PC-9 (cell line): ENCODE measurements around the gene MAFB. TPM values are rescaled to one million over a fixed set of nuclear protein-coding genes. Genes with fewer than 3 reads are reported as not detected.

ENCODE experiments used
- BruUV-seq: library from RNA; stranded (reverse); fragments of 400-500 nt; replicated peaks from 2 replicates; lab custom pipeline; 2021; lab: Mats Ljungman, UMichigan
- CTCF ChIA-PET: fragments of 300-600 bp; sonication (Branson Sonifier 250); formaldehyde crosslinking; loops from one replicate; lab custom pipeline; 2022; ENCODE audit warnings: antibody characterized with exemption; lab: Charles Lee
- POLR2A ChIA-PET: fragments of 300-600 bp; sonication (Branson Sonifier 250); formaldehyde crosslinking; loops from one replicate; lab custom pipeline; 2022; ENCODE audit warnings: antibody characterized with exemption; ENCODE audit not compliant: unreplicated experiment; lab: Charles Lee
- DNase-seq, 2 experiments: peaks; one replicate each; pipeline versions ENCODE4 v3.0.0 to v3.0.0-alpha.2; 2015 to 2022; ENCODE audit warnings: mixed read lengths in 1 of 2
- H2AFZ ChIP-seq: fragments of 200-600 bp; sonication (generic); 2 replicates; pipeline ENCODE4 v1.8.1; 2017; ENCODE audit warnings: antibody characterized with exemption
- H3F3A ChIP-seq: fragments of 200-600 bp; sonication (generic); 2 replicates; pipeline ENCODE4 v1.8.1; 2017; ENCODE audit warnings: antibody characterized with exemption, mild to moderate bottlenecking, low read depth; ENCODE audit not compliant: insufficient read depth
- H3K27ac ChIP-seq: fragments of 200-600 bp; sonication (generic); 2 replicates; pipeline ENCODE4 v1.6.1; 2016; ENCODE audit warnings: mixed run types
- H3K27me3 ChIP-seq: fragments of 200-600 bp; sonication (generic); 2 replicates; pipeline ENCODE4 v1.6.1; 2016; ENCODE audit warnings: low read depth, mixed run types; ENCODE audit not compliant: insufficient read depth
- H3K36me3 ChIP-seq: fragments of 200-600 bp; sonication (generic); 2 replicates; pipeline ENCODE4 v1.6.1; 2016; ENCODE audit warnings: low read depth, mixed run types
- H3K4me1 ChIP-seq: fragments of 200-600 bp; sonication (generic); replicated peaks from 2 replicates; pipeline ENCODE4 v1.6.1; 2016; ENCODE audit warnings: mixed run types; ENCODE audit not compliant: insufficient read depth
- H3K4me2 ChIP-seq: fragments of 200-600 bp; sonication (generic); 2 replicates; pipeline ENCODE4 v1.6.1; 2017; ENCODE audit warnings: mixed run types
- H3K4me3 ChIP-seq: fragments of 200-600 bp; sonication (generic); 2 replicates; pipeline ENCODE4 v1.6.1; 2016; ENCODE audit warnings: mixed run types
- H3K79me2 ChIP-seq: fragments of 200-600 bp; sonication (generic); 2 replicates; pipeline ENCODE4 v1.6.1; 2017; ENCODE audit warnings: low read depth, mixed run types
- H3K9me2 ChIP-seq: fragments of 200-600 bp; sonication (generic); 2 replicates; pipeline ENCODE4 v1.8.1; 2017; ENCODE audit warnings: mild to moderate bottlenecking; ENCODE audit not compliant: insufficient read depth
- H3K9me3 ChIP-seq: fragments of 200-600 bp; sonication (generic); 2 replicates; pipeline ENCODE4 v1.8.1; 2016; ENCODE audit warnings: low read depth; ENCODE audit not compliant: insufficient read depth
- H4K20me1 ChIP-seq: fragments of 200-600 bp; sonication (generic); 2 replicates; pipeline ENCODE4 v1.8.1; 2017; ENCODE audit not compliant: insufficient read depth
- EZH2 ChIP-seq: fragments of 200-600 bp; sonication (generic); IDR thresholded peaks from 2 replicates; pipeline ENCODE4 v1.8.0; 2017; ENCODE audit warnings: antibody characterized with exemption, low read depth
- intact Hi-C: fragments of 100-400 bp; cut with micrococcal nuclease; formaldehyde crosslinking; loops from one replicate; pipeline ENCODE4 v1.10.0; 2022; ENCODE audit not compliant: unreplicated experiment
- total RNA-seq: library from RNA; stranded (reverse); gene quantifications from 2 replicates; pipeline ENCODE4 v1.2.3, GENCODE V29; 2021
- TF ChIP-seq, protein P1 (sequence below): fragments of 200-600 bp; sonication (generic); conservative IDR thresholded peaks from 2 replicates; pipeline ENCODE4 v1.6.1; 2017; ENCODE audit warnings: mixed run types, antibody characterized with exemption, mild to moderate bottlenecking, moderate library complexity

MAFB gene
- total RNA-seq, 1 experiment from 2014 or later, result not detected

DNA sequence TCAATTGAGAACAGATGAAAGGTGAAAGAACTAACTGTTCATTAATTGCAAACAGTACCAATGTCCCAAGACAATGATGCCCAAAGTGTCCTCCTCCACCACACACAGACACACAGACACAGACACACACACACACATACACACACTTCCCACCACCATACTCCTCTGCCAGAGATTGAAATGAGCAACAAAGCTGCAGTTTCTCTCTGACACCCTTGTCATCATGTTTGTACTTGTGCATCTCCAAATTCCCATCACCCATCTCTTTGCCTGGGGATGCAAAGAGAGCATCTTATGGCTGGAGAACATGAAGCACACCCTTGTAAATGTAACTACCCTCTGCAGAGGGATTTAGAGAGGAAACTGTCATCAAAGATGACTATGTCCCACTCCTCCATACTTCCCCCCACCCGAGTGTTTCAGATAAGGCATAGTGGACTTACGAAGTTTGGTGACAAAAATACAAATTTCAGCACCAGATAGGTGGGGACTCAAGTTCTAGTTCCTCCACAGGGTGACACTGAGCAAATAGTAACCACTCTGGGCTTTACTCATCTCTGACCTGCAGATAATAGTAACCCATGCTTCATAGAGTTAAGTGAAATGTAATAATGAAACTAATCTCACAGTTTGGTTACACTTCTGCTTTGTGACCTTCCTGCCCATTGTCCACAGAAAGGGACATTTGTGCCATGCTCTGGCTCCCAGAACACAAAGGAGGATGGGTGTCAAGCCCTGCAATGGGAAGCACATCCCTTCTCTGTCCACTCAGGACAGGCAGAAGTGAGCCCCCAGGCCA lies 8.7 kb downstream of the MAFB start:
- no peaks in the 10 kb centered on the region for H3K4me1 ChIP-seq
- no peak overlapping the region for H3K4me2 ChIP-seq
- H3K9me2 ChIP-seq, result no peaks in the 10 kb centered on the region
- H3K79me2 ChIP-seq, result no peaks in the 10 kb centered on the region
- H4K20me1 ChIP-seq, result no peaks in the 10 kb centered on the region
- DNase-seq, result no peak
- BruUV-seq, result no TSS peak
- TF ChIP-seq EZH2, result no peak
- TF ChIP-seq, protein P1, sequence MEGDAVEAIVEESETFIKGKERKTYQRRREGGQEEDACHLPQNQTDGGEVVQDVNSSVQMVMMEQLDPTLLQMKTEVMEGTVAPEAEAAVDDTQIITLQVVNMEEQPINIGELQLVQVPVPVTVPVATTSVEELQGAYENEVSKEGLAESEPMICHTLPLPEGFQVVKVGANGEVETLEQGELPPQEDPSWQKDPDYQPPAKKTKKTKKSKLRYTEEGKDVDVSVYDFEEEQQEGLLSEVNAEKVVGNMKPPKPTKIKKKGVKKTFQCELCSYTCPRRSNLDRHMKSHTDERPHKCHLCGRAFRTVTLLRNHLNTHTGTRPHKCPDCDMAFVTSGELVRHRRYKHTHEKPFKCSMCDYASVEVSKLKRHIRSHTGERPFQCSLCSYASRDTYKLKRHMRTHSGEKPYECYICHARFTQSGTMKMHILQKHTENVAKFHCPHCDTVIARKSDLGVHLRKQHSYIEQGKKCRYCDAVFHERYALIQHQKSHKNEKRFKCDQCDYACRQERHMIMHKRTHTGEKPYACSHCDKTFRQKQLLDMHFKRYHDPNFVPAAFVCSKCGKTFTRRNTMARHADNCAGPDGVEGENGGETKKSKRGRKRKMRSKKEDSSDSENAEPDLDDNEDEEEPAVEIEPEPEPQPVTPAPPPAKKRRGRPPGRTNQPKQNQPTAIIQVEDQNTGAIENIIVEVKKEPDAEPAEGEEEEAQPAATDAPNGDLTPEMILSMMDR, result no peak
- POLR2A ChIA-PET, result no interaction called here
- intact Hi-C loops, result no loop called here
- H3K27me3 ChIP-seq, result peaks cover 89% of the 10 kb centered on the region
- CTCF ChIA-PET, result no interaction called here
- no peaks in the 10 kb centered on the region for H3K36me3 ChIP-seq
- no peaks in the 10 kb centered on the region for H3K9me3 ChIP-seq
- H3K27ac ChIP-seq, result no peak overlapping the region
- no peak overlapping the region for H2AFZ ChIP-seq
- no peaks in the 10 kb centered on the region for H3F3A ChIP-seq
- H3K4me3 ChIP-seq, result no peak overlapping the region

DNA sequence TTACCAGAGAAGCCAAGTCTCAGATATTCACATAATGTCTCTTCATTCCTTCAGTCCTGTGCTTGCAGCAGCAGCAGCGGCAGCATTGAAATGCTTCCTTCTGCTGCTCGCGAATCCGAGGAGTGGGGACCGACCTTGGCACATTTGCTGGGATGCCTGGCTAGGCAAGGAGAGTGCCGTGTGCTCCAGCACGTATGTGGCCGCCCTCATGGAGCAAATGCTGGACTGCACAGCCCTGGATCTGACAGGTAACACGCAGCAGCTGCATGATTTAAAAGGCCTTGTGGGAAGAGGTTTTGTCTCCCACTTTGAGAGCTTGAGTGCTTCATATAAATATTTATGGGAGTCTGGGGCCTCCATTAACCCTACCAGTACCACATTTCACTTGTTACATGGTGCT lies 9.9 kb downstream of the MAFB start:
- no peak overlapping the region for H3K4me2 ChIP-seq
- CTCF ChIA-PET, result no interaction called here
- no peak for DNase-seq

DNA sequence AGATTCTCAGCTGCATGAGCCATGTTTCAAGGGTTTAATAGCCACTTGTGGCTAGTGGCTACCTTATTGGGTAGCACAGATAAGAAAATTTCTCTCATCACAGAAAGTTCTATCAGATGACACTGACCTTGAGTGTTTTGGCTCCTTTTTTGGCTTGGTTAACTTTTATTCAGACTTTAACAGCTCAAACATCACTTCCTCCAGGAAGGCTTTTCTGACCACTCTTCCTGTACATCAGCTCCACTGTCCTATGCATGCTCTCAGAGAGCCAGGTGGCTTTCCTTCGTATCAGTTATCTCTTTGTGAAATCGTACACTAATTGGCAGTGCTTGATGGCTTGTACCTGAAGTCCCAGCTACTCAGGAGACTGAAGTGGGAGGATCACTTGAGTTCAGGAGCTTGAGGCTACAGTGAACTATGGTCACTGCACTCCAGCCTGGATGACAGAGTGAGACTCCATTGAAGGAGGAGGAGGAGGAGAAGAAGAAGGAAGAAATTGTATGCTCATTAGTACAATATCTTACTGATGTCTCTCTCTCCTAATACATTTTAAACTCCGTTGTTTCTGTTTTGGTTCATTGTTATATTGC lies 10.7 kb downstream of the MAFB start:
- BruUV-seq, result no TSS peak
- H3F3A ChIP-seq, result no peaks in the 10 kb centered on the region
- H3K9me2 ChIP-seq, result no peaks in the 10 kb centered on the region
- H4K20me1 ChIP-seq, result no peaks in the 10 kb centered on the region
- no peak overlapping the region for H2AFZ ChIP-seq
- no peaks in the 10 kb centered on the region for H3K9me3 ChIP-seq
- TF ChIP-seq, protein P1, result no peak
- TF ChIP-seq EZH2, result no peak
- H3K4me2 ChIP-seq, result no peak overlapping the region
- H3K27ac ChIP-seq, result no peak overlapping the region
- intact Hi-C loops, result no loop called here
- POLR2A ChIA-PET, result no interaction called here
- H3K4me3 ChIP-seq, result no peak overlapping the region
- peaks cover 69% of the 10 kb centered on the region for H3K27me3 ChIP-seq
- no peak for DNase-seq
- H3K4me1 ChIP-seq, result no peaks in the 10 kb centered on the region
- CTCF ChIA-PET, result no interaction called here
- no peaks in the 10 kb centered on the region for H3K36me3 ChIP-seq
- no peaks in the 10 kb centered on the region for H3K79me2 ChIP-seq

More for the DNA sequence above, 9.9 kb downstream of the MAFB start:
- no peaks in the 10 kb centered on the region for H3F3A ChIP-seq
- no peak overlapping the region for H2AFZ ChIP-seq
- H4K20me1 ChIP-seq, result no peaks in the 10 kb centered on the region
- H3K9me2 ChIP-seq, result no peaks in the 10 kb centered on the region
- POLR2A ChIA-PET, result no interaction called here
- BruUV-seq, result no TSS peak
- H3K27me3 ChIP-seq, result peaks cover 77% of the 10 kb centered on the region
- no peak overlapping the region for H3K4me3 ChIP-seq
- no peaks in the 10 kb centered on the region for H3K4me1 ChIP-seq
- no peak overlapping the region for H3K27ac ChIP-seq
- H3K9me3 ChIP-seq, result no peaks in the 10 kb centered on the region
- no peaks in the 10 kb centered on the region for H3K36me3 ChIP-seq
- no peak for TF ChIP-seq EZH2
- TF ChIP-seq, protein P1, result no peak
- intact Hi-C loops, result no loop called here
- no peaks in the 10 kb centered on the region for H3K79me2 ChIP-seq
